Bone marrow (tissue), 2 donors: ENCODE measurements around the gene FRY.
"Not testable (repeated sequence)": the region's sequence is repeated elsewhere in the genome, so short reads cannot be mapped to it uniquely, and the experiment has no call there.

Source experiments
- DNase-seq, 2 donors: peaks; one replicate each; lab custom pipeline; 2025; lab: John Stamatoyannopoulos, UW

FRY gene

DNA sequence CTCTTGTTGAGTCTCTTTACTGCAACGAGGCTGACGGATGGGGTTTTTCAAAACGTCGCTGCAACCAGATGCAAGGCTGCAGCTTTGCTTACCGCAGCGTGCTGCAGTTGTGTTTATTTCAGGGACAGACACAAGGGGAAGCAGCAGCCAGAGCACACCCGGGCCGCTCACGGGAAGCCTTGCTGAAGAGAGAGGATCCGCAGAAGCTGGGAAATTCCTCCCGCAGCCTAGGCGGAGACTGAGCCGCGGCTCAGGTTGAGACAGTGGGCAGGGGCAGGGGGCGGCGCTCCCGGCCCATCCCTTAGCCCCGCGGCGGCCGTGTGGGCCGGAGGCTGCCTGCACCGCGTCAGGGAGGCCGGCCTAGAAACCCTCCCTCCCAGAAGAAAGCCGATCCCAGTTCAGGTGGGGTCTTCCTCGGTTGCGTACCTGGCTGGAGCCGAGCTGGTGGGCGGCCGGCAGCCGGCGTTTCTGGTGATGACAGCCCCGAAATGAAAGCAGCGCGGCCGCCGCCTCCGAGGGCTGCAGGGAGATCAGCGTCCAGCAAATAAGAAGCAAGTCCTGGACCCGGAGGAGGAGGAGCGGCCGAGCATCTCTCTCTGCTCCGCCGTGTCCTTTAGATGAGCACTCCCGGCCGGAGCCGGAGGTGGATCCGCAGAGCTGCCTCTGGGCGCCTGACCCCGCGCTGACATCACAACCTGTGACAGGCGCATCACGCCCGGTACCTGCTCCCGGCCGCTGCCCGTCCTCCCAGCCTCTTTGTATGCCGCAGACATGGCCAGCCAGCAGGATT is at the start of gene FRY:
Gene FRY, plus strand, starts transcription at position 750 of the 790 bp plus-strand sequence. Its CDS starts 22 bp downstream, at position 772.
- peak; percentile 45 to 65 for DNase-seq

DNA sequence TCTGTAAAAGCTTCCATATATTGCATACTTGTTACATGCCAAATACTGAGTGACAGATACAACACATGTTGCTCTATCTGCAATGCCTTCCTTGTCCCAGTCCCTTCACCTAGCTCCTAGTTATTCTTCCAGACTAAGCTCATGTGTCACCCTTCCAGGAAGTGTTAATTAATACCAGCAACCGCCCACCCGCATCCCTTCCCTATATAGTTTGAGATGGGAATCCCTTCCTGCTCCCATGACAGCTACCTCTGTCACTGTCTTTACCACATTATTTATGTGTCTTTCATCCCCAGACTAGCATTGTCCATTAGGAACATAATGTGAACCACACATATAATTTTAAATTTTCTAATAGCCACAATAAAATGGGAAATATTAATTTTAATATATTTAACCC is 49.5 kb upstream of the FRY start:
- DNase-seq: no peak

DNA sequence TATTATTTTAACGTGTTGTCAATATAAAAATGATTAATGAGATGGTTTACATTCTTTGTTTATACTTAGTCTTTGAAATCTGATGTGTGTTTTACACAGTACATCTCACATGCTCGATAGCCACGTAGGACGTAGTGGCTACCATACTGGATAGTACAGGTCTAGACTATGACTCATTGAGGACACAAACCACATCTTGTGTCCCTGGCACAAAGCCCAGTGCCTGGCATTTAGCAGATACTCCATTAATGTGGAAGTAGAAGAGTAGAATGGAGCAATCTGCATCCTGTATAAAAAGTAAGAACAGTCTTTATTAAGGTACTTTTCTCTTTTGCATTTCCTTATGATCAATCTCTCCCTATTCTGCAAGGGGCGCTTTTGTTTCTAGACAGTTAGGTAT is 49.0 kb upstream of the FRY start:
- peak; percentile 27 to 83 for DNase-seq

DNA sequence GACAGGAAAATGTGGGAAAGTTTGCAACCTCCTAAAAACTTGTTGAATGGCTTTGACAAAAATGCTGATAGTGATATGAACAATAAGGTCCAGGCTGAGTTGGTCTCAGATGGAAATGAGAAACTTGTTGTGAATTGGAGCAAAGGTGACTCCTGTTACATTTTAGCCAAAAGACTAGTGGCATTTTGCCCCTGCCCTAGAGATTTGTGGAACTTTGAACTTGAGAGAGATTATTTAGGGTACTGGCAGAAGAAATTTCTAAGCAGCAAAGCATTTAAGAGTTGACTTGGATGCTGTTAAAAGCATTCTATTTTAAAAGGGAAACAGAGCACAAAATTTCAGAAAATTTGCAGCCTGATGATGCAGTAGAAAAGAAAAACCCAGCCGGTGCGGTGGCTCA is 47.9 kb upstream of the FRY start:
- DNase-seq: not testable (repeated sequence)

DNA sequence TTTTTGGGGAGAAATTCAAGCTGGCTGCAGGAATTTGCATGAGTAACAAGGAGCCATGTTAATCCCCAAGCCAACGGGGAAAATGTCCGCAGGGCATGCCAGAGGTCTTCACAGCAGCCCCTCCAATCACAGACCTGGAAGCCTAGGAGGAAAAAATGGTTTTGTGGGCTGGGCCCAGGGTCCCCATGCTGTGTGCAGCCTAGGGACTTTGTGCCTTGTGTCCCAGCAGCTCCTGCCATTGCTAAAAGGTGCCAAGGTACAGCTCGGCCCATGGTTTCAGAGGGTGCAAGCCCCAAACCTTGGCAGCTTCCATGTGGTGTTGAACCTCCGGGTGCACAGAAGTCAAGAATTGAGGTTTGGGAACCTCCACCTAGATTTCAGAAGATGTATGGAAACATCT is 47.2 kb upstream of the FRY start:
- not testable (repeated sequence) for DNase-seq

DNA sequence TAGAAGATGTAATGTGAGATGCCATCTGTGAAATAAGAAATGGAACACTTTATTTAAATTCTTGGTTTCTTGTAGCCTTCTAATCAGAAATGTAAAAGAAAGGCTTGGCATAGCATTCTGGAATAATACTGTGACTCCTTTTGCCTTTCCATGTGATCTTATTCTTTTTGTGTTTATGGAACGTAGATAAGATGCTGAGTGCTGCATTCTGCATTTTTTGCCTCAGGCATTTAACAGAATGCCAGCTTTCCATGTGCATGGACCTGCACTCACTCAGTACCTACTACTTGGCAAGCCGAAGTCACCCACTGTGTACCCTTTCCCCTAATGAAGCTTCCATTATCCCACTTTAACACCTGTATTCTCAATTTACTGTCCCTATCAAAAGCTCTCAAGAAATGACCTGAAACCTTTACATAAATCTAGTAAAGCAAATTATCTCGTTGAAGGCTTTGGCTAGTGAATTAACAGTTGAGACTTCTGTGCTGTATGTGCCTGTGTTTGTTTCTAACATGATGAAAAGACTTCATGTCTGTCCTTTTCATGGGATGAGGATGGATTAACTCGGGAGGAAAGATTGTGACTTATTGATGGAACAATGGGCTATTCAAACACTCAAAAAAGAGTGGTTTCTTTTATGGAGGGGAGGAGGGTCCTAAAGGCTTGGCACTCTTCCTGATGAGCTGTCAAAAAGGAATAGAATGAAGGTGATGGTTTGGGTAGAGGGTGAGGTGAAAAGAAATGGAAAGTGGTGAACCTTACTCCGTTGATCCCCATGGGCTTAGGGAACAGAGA is 44.7 kb upstream of the FRY start:
- no peak for DNase-seq

DNA sequence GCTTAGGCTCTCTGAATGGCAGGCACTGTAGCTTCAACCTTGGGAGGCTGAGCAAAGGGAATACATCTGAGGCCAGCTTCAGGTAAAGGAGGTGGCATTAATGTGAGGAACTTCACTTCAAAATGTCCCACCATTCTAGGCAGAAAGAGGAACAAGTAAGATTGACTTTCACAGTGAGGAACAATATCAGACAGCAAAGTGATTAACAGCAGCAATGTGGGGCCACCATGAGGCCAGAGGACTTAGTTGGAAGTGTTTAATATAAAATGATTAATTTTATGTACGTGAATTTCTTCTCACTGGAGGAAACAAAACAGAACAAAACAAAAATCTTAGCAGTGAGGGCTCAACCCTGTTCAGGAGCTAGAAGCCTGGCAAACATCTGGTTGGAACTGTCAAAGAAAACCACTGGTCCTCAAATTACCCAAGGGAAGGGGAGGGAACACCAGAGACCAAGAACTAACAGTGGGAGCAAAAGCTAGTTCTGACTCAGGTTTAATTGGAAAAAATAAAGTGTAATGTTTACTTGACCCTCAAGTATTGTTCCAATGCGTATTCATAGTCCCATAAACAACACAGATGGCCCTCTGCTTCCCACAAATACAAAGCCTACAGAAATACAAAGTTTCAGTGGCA is 43.9 kb upstream of the FRY start:
- DNase-seq: peak in 1 of 2 donors; percentile 69

DNA sequence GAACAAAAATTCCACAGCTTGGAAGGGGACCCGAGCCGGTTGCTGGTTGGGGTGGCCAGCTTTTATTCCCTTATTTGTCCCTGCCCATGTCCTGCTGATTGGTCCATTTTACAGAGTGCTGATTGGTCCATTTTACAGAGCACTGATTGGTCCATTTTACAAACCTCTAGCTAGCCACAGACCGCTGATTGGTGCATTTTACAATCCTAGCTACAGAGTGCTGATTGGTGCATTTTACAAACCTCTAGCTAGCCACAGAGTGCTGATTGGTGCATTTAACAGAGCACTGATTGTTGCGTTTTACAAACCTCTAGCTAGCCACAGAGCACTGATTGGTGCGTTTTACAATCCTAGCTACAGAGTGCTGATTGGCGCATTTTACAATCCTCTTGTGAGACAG is 37.2 kb upstream of the FRY start:
- not testable (repeated sequence) for DNase-seq

DNA sequence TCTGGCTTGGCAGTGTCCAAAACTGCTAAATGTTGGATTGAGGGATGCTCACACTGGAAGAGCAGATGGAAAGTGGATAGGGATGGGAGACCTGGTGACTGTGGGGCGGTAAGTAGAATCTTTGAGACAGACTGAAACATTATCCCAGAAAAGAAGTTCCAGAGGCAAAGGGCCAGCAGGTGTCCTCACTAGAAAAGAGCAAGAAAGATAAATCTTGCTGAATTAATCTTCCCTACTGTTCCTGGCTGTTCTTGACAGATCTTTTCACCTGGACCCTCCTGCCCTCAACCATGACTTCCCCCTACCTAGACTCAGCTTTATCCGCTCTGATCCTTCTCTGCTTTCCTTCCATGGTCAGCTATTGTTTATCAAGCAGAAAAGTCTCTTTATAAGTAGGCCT is 35.0 kb upstream of the FRY start:
- no peak for DNase-seq

DNA sequence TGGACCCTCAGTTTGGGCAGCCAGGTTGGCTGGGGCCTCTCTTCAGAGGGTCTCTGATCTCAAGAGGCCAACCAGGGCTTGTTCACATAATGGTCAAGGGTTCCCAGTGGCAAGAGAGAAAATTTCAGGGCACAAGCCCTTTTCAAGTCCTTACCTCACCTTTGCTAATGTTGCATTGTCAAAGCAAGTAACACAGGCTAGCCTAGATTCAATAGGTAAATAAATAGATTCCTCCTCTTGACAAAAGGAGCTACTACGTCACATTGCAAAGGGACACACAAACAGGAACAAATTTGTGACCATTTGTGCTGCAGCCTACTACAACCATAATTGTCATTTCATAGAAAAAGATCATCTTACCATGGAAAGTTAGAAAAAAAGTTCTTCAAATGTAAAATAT is 33.9 kb upstream of the FRY start:
- no peak for DNase-seq

DNA sequence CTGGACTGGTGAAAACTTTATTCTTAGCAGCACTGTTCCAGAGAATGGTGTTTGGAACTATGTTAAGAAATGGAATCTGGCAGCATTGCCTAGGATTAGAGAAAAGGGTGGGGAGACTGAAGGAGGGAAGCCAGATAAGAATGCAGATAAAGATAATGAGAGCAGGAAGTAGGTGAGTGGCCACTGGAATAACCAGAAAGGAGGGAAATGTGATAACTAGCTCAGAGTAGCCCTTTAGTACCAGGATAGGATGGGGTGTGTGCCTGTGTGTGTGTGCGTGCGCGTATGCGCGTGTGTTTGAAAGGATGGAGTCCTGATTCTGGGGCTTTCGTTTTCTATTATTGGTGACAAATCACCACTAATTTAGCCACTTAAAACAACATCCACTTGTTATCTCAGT is 33.4 kb upstream of the FRY start:
- DNase-seq: no peak

DNA sequence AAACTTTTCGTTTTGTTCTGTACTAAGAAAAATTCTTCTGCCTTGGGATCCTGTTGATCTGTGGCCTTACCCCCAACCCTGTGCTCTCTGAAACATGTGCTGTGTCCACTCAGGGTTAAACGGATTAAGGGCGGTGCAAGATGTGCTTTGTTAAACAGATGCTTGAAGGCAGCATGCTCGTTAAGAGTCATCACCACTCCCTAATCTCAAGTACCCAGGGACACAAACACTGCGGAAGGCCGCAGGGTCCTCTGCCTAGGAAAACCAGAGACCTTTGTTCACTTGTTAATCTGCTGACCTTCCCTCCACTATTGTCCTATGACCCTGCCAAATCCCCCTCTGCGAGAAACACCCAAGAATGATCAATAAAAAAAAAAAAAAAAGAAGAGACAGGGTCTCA is 30.8 kb upstream of the FRY start:
- DNase-seq: not testable (repeated sequence)

DNA sequence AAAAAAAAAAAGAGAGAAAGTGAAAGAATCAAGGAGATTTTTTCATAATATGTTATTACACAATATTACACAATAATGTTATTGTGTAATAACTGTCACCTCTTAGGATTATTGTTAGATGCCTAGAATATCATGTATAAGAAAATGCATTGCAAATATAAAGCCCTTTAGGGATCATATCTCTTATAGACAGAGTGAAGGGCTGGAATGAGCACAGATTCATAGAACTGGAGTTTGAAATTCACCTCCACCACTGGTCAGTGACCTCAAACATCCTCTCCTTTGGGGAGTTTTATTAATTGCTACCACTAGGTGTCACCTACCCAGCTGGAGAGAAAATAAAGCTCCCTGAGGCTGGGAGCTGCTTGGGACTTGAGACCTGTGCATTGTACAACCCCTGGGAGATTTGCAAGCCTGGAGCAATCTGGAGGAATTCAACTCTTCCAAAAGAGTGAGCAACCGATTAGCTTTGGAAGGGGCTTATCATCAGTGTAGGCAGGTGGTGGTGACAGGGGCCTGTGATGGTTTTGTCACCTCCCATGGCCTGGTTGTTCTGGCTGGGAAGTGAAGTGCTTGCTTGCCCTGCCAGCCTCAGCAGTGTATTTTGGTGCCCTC is 30.3 kb upstream of the FRY start:
- DNase-seq: peak in 1 of 2 donors; percentile 19

DNA sequence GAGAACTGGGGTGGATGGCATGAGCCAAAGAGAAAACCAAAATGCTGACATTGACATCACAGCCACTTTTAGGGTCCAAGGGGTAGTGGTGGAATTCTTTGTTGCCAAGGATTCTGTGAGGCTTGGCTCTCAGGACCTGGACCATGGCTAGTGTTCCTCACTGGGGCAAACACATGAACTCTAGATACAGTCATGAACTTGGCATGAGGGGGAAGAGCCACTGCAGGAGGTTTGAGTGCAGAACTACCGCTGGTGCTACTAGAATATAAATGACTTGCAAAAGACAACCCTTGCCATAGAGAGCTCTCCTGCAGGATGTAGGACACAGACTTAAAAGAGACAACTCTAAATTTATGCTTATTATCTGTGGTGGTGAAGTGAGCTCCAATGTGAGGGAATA is 29.8 kb upstream of the FRY start:
- no peak for DNase-seq

DNA sequence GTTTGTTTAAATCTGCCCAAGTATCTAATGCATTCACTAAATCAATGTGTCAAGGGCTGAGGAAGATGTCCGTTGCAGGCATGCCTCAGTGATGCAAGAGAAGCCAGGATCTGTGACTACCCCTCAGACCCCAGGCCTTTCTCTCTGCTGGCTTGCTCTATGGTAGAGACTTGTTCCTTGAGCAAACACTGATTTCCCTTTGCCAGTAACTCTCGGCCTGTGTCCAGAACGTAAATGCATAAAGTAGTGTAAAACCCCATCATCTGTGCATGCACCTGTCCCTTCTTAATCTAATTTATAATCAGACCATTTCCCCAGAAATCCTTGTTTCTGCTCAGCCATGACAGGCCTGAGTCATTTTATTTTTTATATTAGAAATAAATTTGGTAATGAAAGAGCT is 28.7 kb upstream of the FRY start:
- no peak for DNase-seq

DNA sequence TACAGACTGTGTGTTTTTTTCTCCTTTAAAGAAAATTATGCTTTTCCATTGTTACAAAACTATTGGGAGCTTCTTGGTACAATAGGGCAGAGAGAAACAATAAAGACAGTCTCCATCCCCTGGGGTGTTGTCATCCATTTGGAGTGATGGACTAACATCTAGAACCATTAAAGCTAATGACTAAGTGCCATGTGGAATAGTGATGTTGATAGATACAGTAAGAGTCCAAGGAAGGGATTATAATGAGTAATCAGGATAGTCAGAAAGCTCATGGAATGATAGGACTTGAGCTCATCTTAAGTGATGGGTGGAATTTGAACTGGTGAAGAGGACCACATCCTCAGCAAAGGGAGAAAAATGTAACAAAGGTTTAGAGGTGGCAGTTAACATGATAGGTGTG is 24.1 kb upstream of the FRY start:
- no peak for DNase-seq

DNA sequence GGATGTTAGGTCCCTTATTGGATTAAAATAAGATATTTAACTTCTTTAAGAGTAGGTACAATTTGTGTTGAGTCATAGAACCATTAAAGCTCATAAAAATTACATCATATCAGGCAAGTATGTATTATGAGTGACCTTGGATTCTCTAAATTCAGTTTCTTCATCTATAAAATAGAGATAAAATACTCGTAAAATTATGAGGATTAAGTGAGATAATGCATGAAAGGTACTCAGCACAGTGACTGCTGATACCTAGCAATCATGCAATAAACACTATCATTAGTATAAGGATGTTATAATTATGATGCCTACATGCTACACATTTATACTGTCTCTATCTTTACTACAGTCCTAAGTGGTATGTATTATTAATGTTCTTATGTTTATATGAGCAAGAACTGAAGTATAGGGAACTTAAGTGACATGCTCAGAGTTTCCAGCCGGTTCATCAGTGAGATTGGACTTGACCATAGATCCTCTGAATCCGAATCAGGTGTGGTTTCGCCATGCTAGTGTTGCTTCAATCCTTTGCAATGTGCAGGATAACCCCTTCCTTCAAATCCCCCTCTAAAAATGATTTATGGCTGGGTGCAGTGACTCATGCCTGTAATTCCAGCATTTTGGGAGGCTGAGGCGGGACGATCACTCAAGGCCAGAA is 22.9 kb upstream of the FRY start:
- no peak for DNase-seq

DNA sequence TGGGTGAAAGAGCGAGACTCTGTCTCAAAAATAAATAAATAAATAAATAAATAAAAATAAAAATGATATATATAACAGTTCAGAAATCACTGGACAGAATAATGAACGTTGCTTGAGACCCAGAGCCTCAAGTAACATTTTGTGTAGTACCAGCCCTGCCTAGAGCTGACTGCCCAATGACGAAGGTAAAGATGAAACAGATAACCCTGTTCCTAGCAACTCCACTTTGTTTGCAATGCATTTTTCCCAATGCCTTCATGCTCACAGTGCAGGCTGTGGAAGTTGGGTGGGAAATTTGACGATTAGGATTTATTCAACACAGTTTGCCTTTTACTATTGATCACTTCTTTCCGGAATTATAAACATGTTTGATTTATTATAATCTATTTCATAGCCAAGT is 22.2 kb upstream of the FRY start:
- DNase-seq: no peak

DNA sequence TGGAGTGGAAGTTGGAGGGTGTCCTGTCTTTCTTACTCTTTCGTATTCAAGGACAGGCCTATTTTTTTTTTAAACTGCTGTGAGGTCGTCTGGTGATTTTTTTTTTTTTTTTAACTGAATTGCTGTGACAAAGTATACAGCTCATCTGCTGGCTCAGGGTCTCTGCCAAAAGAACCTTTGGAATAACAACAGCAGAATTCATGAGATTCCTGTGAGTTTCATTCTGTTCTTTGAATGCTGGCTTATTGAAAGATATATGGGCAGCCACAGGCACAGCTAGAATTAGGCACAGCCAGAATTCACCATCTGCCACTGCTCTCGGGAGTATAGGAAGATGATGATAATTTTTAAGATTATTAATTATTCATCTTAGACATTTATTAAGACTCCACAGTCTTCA is 21.4 kb upstream of the FRY start:
- DNase-seq: no peak

DNA sequence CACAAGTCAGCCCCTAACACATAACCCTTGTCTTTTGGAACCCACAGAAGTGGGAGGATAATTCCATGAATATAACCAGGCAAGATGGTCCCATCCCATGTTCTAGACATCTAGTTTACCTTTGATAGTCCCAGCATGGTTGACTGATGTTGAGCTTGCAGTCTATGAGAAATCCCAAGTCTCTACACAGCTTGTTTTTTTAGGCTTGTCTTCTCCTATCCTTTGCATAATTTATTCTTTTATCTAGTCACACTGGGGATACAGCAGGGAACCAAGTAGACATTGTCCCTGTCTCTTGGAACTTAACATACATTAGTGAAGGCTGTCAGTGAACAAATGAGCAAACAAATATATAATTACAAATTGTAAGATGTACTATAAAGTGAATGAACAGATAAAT is 19.6 kb upstream of the FRY start:
- no peak for DNase-seq

DNA sequence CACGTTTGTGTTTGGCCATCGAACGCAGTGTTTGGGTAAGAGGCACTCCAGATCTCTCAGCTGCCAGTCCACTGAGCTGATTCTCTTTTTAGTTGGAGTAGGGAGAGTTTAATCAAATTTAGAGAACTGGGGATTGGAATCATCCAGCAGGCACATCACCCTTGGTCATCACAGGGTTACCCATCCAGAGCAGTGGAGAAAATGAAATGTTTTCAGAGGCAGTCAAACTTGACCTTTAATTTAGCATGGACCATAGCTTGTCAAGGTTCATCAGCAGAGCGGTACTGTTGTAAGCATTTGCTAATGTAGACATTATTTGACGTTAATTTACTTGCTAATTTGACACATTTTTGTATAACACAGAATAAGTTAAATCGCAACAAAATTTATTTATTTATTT is 18.4 kb upstream of the FRY start:
- DNase-seq: no peak

DNA sequence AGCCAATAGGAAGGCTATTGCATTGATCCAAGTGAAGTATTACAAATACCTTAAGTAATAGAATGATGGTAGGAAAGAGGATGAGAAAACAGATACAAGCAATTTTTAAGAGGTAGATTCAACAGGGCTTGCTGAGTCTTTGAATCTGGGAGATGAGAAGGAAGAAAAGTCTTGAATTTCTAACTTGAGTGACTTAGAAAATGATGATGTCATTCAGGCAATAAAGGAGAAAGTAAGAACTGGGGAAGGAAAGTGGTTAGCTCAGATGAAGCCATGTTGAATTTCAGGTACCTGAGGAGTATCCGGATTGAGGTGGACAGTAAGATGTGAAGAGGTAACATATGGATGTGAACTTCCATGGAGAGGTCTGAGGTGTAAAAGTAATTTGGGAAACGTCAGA is 15.5 kb upstream of the FRY start:
- DNase-seq: no peak
